GM10248 (cell line): Measurements from ENCODE around the gene GALNTL6.

Source experiments
- CTCF ChIA-PET: fragments of 300-600 bp; sonication (Branson Sonifier 250); formaldehyde crosslinking; extraction: SDS; loops from one replicate; lab custom pipeline; 2021; ENCODE audit warnings: antibody characterized with exemption; lab: Yijun Ruan, JAX
- POLR2A ChIA-PET: fragments of 350-650 bp; sonication (Branson Sonifier 250); formaldehyde crosslinking; extraction: SDS; loops from one replicate; lab custom pipeline; 2020; ENCODE audit warnings: antibody characterized with exemption; lab: Yijun Ruan, JAX
- DNase-seq: peaks from one replicate; pipeline ENCODE4 v3.0.0; 2012; ENCODE audit errors: extremely low spot score
- TF ChIP-seq, protein P1 (sequence below): IDR thresholded peaks from 2 replicates; pipeline ENCODE4 v1.5.1; 2012; ENCODE audit warnings: mild to moderate bottlenecking, low read depth; ENCODE audit errors: extremely low read depth, missing control alignments, control extremely low read depth

The GALNTL6 gene

GRCh38 chr4:172660251-172660650 is 847.0 kb downstream of the GALNTL6 start:
- ChIA-PET POLR2A (no interaction called here), CTCF (interaction anchor here (0.9 to 2.2 kb wide), 2 partner anchors 13 to 25 kb away, joined by 3 to 8 read pairs; no protein-coding TSS in a partner anchor)
- no peak for DNase-seq
- TF ChIP-seq, protein P1, sequence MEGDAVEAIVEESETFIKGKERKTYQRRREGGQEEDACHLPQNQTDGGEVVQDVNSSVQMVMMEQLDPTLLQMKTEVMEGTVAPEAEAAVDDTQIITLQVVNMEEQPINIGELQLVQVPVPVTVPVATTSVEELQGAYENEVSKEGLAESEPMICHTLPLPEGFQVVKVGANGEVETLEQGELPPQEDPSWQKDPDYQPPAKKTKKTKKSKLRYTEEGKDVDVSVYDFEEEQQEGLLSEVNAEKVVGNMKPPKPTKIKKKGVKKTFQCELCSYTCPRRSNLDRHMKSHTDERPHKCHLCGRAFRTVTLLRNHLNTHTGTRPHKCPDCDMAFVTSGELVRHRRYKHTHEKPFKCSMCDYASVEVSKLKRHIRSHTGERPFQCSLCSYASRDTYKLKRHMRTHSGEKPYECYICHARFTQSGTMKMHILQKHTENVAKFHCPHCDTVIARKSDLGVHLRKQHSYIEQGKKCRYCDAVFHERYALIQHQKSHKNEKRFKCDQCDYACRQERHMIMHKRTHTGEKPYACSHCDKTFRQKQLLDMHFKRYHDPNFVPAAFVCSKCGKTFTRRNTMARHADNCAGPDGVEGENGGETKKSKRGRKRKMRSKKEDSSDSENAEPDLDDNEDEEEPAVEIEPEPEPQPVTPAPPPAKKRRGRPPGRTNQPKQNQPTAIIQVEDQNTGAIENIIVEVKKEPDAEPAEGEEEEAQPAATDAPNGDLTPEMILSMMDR, result no peak

- ChIA-PET POLR2A (no interaction called here), CTCF (interaction anchor here (1.3 to 2.2 kb wide), 2 partner anchors 14 to 15 kb away, joined by 4 to 8 read pairs; no protein-coding TSS in a partner anchor)
- TF ChIP-seq, protein P1, result no peak
- DNase-seq, result no peak
Observed at GRCh38 chr4:172662113-172662512, 848.9 kb downstream of the GALNTL6 start.

- CTCF ChIA-PET, result interaction anchor here (1.6 to 3.9 kb wide), 2 partner anchors 11 to 20 kb away, joined by 3 to 13 read pairs; no protein-coding TSS in a partner anchor
Observed at GRCh38 chr4:172666711-172667368, 853.6 kb downstream of the GALNTL6 start.

DNA sequence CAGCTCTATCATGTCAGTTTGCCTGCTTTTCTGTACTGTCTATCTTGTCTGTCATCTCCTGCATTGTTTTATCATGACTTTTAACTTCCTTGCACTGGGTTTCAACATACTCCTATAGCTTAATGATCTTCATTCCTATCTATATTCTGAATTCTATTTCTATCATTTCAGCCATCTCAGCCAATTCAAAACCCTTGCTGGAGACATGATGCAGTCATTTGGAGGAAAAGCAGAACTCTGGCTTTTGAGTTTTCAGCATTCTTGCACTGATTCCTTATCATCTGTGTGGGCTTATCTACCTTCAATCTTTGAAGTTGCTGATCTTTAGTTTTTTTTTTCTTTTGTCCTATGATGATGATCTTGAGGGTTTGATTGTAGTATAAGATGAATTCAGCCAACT is 861.6 kb downstream of the GALNTL6 start:
- ChIA-PET POLR2A (no interaction called here), CTCF (interaction anchor here (0.8 to 1.5 kb wide), 2 partner anchors 12 to 21 kb away, joined by 4 read pairs; no protein-coding TSS in a partner anchor)
- TF ChIP-seq, protein P1, result no peak
- no peak for DNase-seq

More at GRCh38 chr4:172666711-172667368, 853.6 kb downstream of the GALNTL6 start:
- TF ChIP-seq, protein P1, result no peak
- DNase-seq, result no peak
- POLR2A ChIA-PET, result no interaction called here

DNA sequence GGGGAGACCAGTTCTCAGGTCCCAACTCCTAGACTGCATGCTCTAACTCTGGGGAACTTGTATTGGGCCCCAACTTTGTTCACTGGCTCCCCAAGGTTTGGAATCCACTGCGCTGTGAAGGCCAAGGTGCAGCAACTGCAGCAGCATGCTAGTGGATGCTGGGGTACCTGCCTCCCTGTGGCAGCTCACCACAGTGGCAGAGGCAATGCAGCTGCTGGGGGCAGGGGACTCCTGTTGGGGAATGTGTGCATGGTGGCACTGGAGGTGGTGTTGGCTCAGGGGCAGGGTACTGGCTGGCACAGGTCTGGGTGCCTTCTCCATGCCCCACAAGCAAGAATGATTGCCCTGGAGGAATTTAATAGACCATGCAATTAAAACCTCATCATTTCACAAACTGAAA is 862.0 kb downstream of the GALNTL6 start:
- TF ChIP-seq, protein P1, result no peak
- ChIA-PET CTCF (no interaction called here), POLR2A (no interaction called here)
- no peak for DNase-seq

- TF ChIP-seq, protein P1, result no peak
- ChIA-PET CTCF (no interaction called here), POLR2A (no interaction called here)
- DNase-seq, result no peak
Observed at GRCh38 chr4:172680691-172681090, 867.5 kb downstream of the GALNTL6 start.
